ENCODE results near the gene PDIA3.
"Not testable (repeated sequence)": the region's sequence is repeated elsewhere in the genome, so short reads cannot be mapped to it uniquely, and the experiment has no call there.

PDIA3 gene

DNA sequence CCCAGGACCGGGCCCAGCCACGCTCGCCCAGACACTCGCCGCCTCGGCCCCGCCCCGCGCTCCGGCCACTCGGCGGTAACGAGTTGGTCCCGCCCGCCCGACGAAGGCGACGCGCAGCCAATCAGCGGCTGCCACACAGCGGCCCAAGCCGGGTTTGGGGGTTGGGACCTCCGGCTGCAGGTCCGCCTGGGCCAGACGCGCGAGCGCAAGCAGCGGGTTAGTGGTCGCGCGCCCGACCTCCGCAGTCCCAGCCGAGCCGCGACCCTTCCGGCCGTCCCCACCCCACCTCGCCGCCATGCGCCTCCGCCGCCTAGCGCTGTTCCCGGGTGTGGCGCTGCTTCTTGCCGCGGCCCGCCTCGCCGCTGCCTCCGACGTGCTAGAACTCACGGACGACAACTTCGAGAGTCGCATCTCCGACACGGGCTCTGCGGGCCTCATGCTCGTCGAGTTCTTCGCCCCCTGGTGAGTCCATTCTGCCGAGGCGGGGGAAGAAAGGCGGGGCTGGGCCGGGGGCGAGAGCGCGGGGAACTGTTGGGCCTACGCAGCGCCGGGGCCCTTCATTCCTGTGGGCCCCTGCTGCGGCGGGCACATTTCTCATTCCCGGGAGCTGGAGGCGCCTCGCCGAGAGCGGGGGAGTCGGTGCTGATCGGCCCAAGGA is at the start of gene PDIA3:
Gene PDIA3, plus strand, starts transcription at position 194 of the 658 bp plus-strand sequence. Its CDS starts 102 bp downstream, at position 296.
- in situ Hi-C loops (cut with MboI; ENCODE audit: low sequenced_read_pairs): not testable (repeated sequence)

DNA sequence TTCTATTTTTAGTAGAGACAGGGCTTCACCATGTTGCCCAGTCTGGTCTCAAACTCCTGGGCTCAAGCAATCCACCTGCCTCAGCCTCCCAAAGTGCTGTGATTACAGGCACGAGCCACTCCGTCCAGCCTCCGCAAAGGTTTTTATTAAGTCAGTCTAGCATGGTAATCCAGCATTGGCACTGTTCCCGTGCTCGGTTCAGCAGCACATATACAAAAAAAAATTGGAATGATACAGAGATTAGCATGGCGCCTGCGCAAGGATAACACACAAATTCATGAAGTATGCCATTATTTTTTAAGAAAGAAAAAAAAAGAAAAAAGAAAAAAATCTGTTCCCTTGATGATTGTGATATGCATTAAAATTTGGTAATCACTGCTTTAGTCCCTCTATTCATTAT is 44.1 kb upstream of the PDIA3 start:
- in situ Hi-C loops (cut with MboI; ENCODE audit: low sequenced_read_pairs): no loop called here

DNA sequence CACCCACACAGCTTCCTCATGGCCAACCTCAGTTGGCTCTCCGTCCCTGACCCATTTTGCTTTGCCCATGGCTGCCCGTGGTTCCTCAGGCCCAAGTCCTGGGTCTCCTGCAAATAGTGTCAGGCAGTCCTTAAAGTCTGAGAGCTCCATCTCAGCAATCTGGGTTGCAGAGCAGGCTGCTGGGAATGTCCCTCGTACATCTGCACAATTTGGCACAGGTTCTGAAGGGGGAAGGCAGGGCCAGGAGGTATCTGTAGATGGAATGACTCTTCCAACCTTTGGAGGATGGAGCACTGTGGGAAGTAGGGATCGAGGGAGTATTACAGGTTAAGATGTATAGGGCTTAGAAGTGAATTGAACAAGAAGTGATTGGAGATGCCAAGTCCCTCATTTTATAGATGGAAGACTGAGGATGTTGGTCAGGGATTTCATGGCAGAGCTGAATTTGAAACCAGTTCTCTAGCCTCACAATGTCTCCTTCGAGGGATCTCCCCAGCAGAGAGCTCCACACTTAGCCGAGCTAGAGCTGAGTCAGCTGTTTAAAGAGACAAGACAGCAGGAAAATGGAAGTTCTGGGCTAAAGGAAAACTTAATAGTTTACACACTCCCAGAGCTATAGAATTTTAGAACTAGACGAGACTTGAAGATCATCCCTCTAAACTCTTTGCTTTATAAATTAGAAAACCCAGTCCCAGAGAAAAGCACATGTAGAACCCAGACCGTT is 43.4 kb upstream of the PDIA3 start:
- in situ Hi-C loops (cut with MboI; ENCODE audit: low sequenced_read_pairs): no loop called here

DNA sequence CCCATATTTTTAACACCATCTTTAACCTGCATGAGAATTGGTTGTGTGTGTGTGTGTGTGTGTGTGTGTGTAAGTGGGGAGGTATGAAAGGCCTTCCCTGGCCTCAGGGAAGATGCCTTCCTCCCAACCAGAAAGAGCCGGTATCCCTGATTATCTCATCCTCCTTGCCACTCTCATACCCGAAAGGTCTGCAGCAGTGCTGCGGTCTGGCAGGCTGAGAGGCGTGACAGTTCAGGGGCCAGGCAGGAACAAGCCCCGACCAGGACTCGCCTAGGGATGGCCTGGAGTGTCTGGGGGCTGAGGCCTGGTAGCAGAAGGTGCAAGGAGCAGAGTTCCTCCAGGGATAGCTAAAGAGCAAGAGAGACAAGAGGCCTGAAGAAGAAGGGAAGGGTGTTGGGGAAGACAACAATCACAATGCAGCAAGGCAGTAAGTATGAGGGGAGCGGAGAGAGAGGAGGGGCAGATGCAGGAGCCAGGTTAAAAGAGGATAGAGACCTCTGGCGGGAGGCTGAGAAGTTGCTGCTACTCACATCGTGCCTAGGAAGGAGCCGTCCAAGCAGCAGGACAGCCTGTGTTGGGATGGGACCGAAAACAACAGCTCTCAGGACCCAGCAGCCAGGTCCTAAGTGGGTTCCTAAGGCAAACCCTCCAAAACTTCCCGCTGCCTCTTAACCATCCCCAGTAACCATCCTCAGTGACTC is 35.7 kb upstream of the PDIA3 start:
- in situ Hi-C loops (cut with MboI; ENCODE audit: low sequenced_read_pairs): not testable (repeated sequence)

DNA sequence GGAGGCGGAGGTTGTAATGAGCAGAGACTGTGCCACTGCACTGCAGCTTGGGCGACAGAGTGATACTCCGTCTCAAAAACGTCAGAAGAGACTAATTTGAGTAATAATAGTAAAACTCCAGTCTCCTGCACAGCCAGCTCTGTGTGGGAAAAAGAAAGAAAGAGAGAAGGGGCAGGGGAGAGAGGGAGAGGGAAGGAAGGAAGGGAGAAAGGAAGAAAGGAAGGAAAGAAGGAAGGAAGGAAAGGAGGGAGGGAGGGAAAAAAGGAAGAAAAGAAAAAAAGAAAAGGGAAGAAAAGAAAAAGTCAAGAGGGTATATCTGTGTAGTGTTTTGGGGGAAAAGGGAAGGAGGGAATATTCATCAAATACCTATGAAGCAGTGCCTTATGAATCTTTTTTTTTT is 23.1 kb upstream of the PDIA3 start:
- in situ Hi-C loops (cut with MboI; ENCODE audit: low sequenced_read_pairs): no loop called here

DNA sequence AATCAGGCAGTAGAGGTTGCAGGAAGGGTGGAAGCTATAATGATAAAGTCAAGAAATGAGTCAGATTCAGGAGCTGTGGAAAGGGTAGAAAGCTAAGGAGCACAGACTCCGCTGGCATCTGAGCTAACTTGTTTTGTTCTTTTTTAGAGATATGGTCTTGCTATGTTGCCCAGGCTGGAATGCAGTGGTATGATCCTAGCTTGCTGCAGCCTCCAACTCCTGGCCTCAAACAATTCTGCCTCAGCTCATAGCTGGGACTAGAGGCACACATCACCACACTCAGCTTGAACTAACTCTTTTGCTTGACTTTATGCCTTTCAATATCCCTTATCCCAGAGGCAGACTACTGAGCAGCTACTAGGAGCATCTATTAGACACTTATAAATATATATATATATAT is 19.9 kb upstream of the PDIA3 start:
- in situ Hi-C loops (cut with MboI; ENCODE audit: low sequenced_read_pairs): not testable (repeated sequence)

DNA sequence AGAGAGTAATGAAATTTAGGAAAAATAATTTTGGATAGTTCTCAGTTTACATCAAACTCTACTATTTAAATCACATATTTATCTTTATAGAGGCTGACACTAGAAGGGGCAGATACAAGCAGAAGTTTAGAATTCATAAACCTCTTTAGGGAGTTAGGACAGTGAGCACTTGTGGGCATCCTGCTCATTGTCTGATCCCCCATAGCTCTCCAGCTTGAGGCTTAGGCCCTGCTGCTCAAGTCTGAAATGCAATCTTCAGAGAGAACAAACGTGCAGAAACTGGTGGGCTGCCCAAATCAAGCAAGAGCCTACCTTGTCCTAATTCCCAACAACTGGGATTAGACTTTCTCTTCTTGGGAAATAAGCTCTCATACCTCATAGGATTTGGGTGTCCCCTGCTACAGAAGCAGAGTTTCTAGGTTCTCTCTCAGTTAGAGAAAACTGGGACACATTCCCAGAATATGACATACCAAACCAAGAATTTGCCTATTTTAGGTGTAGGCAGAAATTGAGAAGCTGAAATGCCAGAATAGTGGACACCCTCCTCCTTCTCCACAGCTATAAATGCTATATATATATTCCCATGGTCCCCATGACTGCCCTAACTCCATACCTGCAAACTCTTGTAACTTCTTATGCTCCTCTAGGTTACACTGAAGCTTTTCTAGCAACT is 18.0 kb upstream of the PDIA3 start:
- in situ Hi-C loops (cut with MboI; ENCODE audit: low sequenced_read_pairs): not testable (repeated sequence)

DNA sequence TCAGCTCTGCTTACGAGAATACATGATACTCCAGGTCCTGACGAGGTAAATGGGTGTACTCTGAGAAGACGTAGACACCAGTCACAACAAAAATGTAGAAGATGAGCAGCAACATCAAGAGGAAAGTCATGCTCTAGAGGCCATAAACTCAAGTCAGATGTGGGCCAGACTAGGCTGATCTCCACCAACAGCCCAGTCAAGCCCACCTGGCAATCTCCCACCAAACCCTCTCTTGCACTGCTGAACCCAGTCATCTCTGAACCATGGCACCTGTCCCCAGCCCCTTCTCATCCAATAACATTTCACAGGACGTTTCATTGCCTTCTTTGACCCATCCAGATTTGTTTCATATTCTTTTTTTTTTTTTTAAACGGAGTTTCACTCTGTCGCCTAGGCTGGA is 10.8 kb upstream of the PDIA3 start:
- in situ Hi-C loops (cut with MboI; ENCODE audit: low sequenced_read_pairs): no loop called here

DNA sequence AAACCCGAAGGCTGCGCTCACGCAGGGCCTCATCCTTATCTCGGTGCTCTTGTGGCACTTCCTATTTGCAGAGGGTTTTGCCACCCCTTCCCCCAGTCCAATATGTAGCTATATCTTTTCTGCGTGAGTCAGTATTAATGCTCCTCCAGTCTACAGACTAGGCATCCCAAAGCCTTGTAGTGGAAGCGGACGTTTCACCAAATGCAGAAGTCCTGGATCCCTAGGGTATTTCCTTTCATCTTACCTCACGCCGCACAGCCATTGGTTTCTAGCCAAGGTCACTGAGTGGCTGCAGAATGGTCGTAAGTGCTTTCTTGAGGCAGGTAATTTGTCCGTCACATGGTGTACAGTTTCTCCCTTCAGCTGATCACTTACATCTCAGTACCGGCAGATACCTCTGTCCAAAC is 668 bp downstream of the PDIA3 start:
- in situ Hi-C loops (cut with MboI; ENCODE audit: low sequenced_read_pairs): not testable (repeated sequence)

DNA sequence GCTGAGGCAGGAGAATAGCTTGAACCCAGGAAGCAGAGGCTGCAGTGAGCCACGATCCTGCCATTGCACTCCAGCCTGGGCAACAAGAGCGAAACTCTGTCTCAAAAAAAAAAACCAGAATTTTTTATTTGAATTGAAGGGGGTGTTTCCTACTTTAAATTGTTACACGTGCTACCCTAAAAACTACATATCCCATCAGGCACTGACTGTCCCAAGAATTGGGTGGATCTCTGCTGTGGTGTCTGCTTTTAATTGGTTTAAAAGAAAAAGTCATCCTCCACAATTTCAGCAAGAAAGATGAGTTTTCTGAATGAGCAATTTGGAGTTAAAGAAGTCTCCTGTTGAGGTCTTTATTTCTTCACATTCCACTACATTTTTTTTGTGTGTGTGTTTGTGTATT is 2.1 kb downstream of the PDIA3 start:
- in situ Hi-C loops (cut with MboI; ENCODE audit: low sequenced_read_pairs): no loop called here

DNA sequence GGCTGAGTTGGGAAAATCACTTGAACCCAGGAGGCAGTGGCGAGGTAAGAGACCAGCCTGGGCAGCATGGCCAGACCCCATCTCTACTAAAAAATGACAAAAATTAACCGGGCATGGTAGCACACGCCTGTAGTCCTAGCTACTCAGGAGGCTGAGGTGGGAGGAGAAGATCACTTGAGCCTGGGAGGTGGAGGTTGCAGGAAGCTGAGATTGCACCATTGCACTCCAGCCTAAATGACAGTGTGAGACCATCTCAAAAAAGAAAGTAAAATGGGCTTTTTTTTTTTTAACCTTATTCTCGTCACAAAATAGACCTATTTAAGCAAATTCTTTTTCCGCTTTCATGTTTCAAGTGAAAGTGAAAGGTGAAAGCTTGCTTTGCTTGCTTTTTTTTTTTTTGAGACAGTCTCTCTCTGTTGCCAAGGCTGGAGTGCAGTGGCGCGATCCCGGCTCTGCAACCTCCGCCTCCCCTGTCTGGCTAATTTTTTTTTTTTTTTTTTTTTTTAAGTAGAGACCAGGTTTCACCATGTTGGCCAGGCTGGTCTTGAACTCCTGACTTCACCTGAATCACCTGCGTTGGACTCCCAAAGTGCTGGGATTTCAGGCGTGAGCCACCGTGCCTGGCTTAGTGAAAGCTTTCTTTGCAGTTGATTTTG is 3.6 kb downstream of the PDIA3 start:
- in situ Hi-C loops (cut with MboI; ENCODE audit: low sequenced_read_pairs): no loop called here

DNA sequence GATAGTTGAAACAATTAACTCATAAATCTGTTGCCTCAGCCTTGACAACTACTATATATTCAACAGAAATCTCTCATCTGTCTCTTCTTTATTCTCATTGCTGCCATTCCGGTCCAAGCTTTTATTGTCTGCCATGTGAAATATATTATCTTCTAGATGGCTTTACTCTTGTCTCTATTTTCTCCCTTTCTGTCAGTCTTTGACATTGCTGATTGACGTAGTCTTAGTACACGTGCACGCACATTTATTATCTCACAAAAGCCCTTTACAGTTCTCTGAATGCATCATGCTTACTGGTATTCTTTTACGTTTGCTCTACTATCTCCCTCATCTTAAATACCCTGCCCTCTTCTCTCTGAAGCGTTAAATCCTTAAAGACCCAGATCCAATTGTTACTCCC is 5.6 kb downstream of the PDIA3 start:
- in situ Hi-C loops (cut with MboI; ENCODE audit: low sequenced_read_pairs): no loop called here

DNA sequence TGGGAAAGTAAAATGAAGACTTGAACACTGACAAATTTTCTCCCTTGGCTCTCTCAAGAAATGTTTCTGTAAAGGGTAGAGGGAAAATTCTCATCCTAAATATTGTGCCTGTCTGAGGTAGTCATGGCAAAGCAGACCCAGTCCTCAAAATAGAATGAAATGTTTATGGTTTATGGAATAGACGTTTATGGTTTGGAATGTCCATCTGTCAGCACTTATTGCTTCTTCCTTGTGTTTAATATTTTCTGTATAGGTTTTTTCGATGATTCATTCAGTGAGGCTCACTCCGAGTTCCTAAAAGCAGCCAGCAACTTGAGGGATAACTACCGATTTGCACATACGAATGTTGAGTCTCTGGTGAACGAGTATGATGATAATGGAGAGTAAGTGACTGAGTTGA is 16.6 kb downstream of the PDIA3 start:
- in situ Hi-C loops (cut with MboI; ENCODE audit: low sequenced_read_pairs): no loop called here

DNA sequence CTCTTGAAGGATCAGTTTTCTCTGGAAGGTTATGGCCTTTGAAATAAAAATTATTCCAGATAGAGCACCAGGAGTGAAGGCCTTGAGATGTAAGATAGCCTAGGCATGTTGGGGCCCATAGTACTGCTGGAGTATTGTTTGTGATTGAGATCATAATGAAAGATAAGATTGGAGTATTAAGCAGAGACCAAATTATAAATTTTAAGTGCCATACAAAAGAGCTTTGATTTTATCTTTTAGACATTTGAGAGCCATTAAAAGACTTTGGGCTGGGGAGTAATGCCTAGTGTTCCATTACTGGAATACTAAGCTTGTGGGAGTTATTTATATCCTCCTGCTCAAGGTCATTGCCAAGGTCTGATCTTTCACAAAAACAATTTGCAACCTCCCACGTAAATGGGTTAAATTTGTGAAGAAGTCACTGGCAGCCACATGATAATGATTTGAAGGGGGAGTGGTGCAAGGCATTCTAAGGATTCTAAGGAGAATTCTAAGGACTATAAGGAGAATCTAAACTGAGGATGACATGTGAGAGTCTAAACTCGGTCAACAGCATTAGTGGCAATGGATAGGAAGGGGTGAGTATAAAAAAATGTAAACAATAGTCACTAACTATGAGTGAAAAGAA is 17.7 kb downstream of the PDIA3 start:
- in situ Hi-C loops (cut with MboI; ENCODE audit: low sequenced_read_pairs): no loop called here

DNA sequence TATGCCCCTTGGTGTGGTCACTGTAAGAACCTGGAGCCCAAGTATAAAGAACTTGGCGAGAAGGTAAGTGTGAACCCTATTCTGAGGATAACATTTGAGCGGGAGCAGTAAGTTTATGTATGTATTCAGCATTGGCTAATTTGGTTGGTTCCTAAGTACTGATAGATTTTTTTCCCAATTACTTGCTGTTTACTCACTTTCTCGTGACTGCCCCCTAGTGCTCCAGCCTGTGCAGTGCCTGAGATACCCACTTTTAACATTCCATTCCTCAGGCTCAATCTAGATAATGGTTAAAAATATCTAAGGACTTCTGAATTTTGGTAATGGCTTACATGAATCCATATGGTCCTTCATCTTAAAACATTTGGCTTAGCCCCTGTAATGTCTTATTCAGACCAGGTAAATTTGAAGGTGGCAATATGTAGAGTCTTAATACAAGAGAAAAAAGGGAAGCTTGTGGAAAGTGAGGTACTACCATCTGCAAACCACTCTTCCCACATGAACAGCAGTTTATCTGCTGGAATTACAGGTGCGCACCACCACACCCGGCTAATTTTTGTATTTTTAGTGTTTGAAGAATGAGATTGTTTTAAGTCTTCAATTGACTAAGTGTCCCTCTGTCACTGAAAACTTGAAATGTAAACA is 23.5 kb downstream of the PDIA3 start:
- in situ Hi-C loops (cut with MboI; ENCODE audit: low sequenced_read_pairs): no loop called here

DNA sequence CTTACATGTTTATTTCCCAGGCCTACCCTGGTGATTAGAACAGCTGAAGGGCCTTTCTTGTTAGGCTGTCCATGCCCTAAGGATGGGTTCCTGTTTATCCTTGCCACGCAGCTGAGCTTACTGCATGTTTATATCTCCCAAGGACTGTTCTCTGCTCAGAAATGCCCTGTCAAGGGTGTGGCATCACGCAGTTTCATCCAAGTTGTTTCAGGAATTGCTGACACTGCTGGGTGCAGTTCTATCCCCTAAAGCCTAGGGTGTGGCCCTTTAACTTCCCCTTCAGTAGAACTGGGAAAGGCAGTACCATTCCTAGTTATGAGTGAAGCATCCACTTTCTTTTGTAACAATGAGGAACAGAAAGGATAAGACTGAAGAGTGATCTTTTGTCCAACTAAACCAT is 25.6 kb downstream of the PDIA3 start:
- in situ Hi-C loops (cut with MboI; ENCODE audit: low sequenced_read_pairs): no loop called here

DNA sequence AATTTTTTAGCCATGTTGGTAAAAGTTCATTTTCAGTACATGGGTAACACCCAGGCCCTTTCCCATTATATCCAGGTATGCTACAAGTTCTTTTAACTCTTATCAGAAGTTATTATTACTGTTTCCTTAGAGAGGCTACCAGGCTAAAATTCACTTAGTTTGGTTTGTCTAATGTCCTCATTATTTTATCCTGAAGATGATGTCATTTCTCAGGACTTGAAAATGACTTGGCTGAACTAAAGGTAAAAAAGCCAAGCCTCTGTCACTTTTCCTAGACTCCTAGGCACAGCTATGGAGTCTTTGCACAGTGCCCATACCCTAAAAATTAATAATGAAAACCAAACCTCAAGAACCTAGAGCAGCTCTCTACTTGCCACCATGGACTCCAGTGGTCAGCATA is 26.4 kb downstream of the PDIA3 start:
- in situ Hi-C loops (cut with MboI; ENCODE audit: low sequenced_read_pairs): no loop called here

DNA sequence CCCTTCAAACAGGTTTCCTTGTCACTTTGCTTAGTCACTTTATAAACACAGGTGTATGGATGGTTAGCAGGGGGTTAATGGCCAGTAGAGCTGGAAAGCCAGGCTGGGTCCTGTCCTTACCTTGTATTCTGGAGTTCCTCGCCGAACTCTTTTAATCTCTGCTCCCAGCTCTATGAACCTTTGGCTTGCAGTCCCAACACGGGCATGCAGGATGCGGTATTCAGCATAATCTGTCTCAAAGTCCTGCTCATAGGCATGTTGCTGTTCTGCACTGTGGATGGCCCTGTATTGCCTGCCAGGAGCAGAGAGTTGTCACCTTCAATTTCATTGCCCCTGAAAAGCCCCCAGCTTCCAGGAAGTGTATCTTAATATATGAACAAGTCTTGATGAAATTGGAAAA is 27.8 kb downstream of the PDIA3 start:
- in situ Hi-C loops (cut with MboI; ENCODE audit: low sequenced_read_pairs): no loop called here

DNA sequence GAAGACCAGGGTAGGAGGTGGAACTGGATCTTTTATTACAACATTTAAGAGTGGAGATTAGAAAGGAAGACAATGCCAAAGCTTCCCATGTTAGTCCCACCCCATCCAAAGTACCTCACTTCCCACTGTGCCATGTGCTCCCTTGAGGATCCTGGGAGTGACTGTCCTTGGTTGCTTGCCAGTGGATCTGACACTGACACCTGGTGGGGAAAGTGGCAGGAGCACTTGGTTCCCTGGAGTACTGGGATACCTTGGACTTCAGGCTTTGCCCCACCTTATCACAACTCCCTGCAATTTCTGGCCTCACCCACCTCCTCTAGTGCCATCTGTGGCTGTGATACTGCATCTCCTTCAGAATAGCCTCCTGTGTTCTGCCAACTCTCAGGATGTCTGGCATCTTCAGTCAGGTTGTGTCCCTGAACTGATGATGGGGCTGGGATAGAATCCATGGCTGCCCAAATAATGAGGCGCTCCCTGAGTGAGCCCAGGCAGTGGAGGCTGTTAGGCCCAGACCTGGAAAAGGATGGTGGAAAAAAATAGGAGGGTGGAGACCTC is 29.2 kb downstream of the PDIA3 start:
- in situ Hi-C loops (cut with MboI; ENCODE audit: low sequenced_read_pairs): no loop called here
